ENCODE measurements around the gene PCNA. TPM values are rescaled to one million over a fixed set of nuclear protein-coding genes. Genes with fewer than 3 reads are reported as not detected.
"Not testable (repeated sequence)": the region's sequence is repeated elsewhere in the genome, so short reads cannot be mapped to it uniquely, and the experiment has no call there.

Gene PCNA
- total RNA-seq, 2 donors from 2014 or later, result 168 to 169 TPM

- H3K27ac ChIP-seq (ENCODE audit: low read depth, low read length), result no peak overlapping the region
- 86 to 87% methylated on average over 11 of the region's 11 CpGs for WGBS, 2 experiments (ENCODE audit: insufficient coverage in 1 of 2, insufficient read length in 1 of 2)
- peaks cover 9% of the 10 kb centered on the region for H3K4me1 Mint-ChIP-seq
Measured at GRCh38 chr20:5078399-5078958, 41.3 kb downstream of the PCNA start.

GRCh38 chr20:5077761-5078387 lies 41.9 kb downstream of the PCNA start:
- Histone ChIP-seq H3K9ac (ENCODE audit: extremely low read depth, low read length, poor library complexity, severe bottlenecking) (no peak overlapping the region), H3K27ac (ENCODE audit: low read depth, low read length) (no peak overlapping the region), H3K4me3 (ENCODE audit: low read length) (no peak overlapping the region), H3K36me3 (ENCODE audit: control insufficient read depth, insufficient read depth, low read length) (no peaks in the 10 kb centered on the region), H3K9me3 (ENCODE audit: control insufficient read depth, low read length) (no peaks in the 10 kb centered on the region), H3K4me1 (ENCODE audit: control insufficient read depth, insufficient read depth, low read length) (no peaks in the 10 kb centered on the region), H3K27me3 (ENCODE audit: control insufficient read depth, insufficient read depth, low read length, poor library complexity, severe bottlenecking) (no peaks in the 10 kb centered on the region)
- no peak for TF ChIP-seq CTCF (conservative IDR thresholded peaks at IDR 0.05)
- DNase-seq, result no peak
- Mint-ChIP-seq H3K36me3 (ENCODE audit: low read depth) (no peaks in the 10 kb centered on the region), H3K4me3 (no peak overlapping the region), H3K27me3 (ENCODE audit: insufficient read depth) (no peaks in the 10 kb centered on the region), H3K4me1 (peaks cover 9% of the 10 kb centered on the region), H3K9me3 (no peaks in the 10 kb centered on the region), H3K27ac (no peak overlapping the region)
- 89 to 100% methylated on average over 4 of the region's 4 CpGs for WGBS, 2 experiments (ENCODE audit: insufficient coverage in 1 of 2, insufficient read length in 1 of 2)

More at GRCh38 chr20:5078399-5078958, 41.3 kb downstream of the PCNA start:
- no peak overlapping the region for H3K4me3 ChIP-seq (ENCODE audit: low read length)
- Mint-ChIP-seq H3K27me3 (ENCODE audit: insufficient read depth) (no peaks in the 10 kb centered on the region), H3K9me3 (no peaks in the 10 kb centered on the region), H3K36me3 (ENCODE audit: low read depth) (no peaks in the 10 kb centered on the region), H3K4me3 (no peak overlapping the region), H3K27ac (no peak overlapping the region)
- H3K27me3 ChIP-seq (ENCODE audit: control insufficient read depth, insufficient read depth, low read length, poor library complexity, severe bottlenecking), result no peaks in the 10 kb centered on the region
- TF ChIP-seq CTCF (conservative IDR thresholded peaks at IDR 0.05), result no peak
- H3K4me1 ChIP-seq (ENCODE audit: control insufficient read depth, insufficient read depth, low read length), result no peaks in the 10 kb centered on the region
- H3K9ac ChIP-seq (ENCODE audit: extremely low read depth, low read length, poor library complexity, severe bottlenecking), result no peak overlapping the region
- DNase-seq, result no peak
- H3K9me3 ChIP-seq (ENCODE audit: control insufficient read depth, low read length), result no peaks in the 10 kb centered on the region
- H3K36me3 ChIP-seq (ENCODE audit: control insufficient read depth, insufficient read depth, low read length), result no peaks in the 10 kb centered on the region

- H3K9ac ChIP-seq (ENCODE audit: extremely low read depth, low read length, poor library complexity, severe bottlenecking); H3K9me3 ChIP-seq (ENCODE audit: control insufficient read depth, low read length); H3K4me1 ChIP-seq (ENCODE audit: control insufficient read depth, insufficient read depth, low read length); H3K4me3 ChIP-seq (ENCODE audit: low read length); H3K27ac Mint-ChIP-seq; H3K4me1 Mint-ChIP-seq; H3K4me3 Mint-ChIP-seq; H3K9me3 Mint-ChIP-seq; H3K27ac ChIP-seq (ENCODE audit: low read depth, low read length); H3K27me3 Mint-ChIP-seq (ENCODE audit: insufficient read depth); H3K36me3 Mint-ChIP-seq (ENCODE audit: low read depth); DNase-seq; H3K27me3 ChIP-seq (ENCODE audit: control insufficient read depth, insufficient read depth, low read length, poor library complexity, severe bottlenecking); H3K36me3 ChIP-seq (ENCODE audit: control insufficient read depth, insufficient read depth, low read length): not testable (repeated sequence)
- 83 to 100% methylated on average over 1 to 2 of the region's 2 CpGs for WGBS, 2 experiments (ENCODE audit: insufficient coverage in 1 of 2, insufficient read length in 1 of 2)
Measured at GRCh38 chr20:5076913-5077312, 42.8 kb downstream of the PCNA start.
